ENCODE data around the gene ZNF692.

The ZNF692 gene

DNA sequence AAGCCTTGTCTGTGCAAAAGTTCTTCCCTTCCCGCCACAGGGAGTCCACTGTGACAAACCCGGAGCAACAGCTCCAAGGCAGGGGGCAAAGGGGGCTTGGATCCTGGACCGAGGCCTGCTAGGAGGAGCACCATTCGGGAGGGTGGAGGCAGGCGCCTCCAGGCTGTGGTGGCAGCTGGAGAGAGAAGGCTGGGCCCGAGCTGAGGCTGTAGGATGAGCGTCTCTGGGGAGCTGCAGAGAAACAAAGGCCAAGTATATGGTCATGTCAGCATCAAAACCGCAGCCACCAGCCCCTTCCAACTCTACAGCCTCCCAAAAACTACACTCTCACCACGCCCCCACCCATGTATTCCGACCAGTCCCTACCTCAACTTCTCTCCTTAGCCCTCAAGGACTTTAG, 33.7 kb downstream of the ZNF692 start:
- no peak for DNase-seq (ENCODE audit: low read depth in 2 of 2)

DNA sequence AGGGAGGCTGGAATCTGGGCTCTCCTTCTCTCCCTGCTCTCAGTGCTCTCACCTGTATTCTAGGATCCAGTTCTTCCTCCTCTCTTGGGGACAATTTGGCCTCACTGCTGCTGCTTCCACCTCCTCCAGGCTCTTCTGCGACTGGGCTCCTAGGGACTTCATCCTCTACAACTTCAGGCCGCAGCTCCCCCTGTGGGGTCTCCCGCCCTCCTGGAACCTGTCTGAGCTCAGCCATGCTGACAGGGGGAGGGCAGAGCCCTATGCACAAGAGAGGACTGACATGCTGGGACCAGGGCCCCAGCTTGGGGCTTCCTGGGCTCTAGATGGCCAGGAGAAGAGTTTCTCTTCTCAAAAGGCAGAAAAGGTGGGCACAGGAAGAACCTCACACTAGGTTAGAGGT, 34.2 kb downstream of the ZNF692 start:
- DNase-seq (ENCODE audit: low read depth in 2 of 2), result no peak

DNA sequence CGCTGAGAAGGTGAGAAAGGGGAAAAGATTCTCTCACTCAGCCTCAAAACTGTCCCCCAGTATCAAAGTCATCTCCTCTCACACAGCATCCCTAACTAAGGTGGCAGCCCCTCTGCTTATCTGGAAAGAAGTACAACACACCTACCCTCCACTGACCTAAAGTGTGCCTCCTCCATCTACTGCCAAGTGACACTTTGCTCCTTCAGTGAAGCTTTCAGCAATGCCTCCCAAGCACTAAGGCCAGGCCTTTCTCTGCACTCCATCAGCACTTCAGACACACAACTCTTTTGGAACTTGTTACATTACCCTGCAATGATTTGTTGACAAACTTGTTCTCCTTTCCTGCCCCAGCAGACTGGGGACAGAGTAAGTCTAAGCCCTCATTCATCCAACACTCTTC, 34.6 kb downstream of the ZNF692 start:
- DNase-seq (ENCODE audit: low read depth in 2 of 2), result no peak

DNA sequence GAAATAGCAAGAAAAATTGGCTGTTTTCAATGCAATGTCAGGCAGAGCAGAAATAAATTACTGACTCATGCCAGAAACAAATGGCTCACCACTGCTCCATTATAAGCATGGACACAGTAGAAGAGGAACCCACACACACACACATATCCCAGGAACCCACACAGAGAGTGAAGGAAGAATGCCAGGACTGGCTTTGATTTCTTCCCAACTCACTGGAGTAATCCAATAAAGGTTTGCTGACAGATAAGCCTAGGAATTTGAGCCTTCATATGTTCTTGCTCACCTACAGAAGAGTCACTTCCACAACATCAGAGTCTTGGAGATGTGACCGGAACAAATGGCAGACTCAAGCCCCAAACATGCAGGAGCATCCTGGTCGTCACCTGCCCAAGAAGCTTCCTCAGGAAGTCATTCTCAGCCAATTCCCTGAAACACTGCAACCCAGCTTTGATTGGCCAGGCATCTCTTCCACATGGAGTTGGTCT, 35.3 kb downstream of the ZNF692 start:
- DNase-seq (ENCODE audit: low read depth in 2 of 2), result no peak

DNA sequence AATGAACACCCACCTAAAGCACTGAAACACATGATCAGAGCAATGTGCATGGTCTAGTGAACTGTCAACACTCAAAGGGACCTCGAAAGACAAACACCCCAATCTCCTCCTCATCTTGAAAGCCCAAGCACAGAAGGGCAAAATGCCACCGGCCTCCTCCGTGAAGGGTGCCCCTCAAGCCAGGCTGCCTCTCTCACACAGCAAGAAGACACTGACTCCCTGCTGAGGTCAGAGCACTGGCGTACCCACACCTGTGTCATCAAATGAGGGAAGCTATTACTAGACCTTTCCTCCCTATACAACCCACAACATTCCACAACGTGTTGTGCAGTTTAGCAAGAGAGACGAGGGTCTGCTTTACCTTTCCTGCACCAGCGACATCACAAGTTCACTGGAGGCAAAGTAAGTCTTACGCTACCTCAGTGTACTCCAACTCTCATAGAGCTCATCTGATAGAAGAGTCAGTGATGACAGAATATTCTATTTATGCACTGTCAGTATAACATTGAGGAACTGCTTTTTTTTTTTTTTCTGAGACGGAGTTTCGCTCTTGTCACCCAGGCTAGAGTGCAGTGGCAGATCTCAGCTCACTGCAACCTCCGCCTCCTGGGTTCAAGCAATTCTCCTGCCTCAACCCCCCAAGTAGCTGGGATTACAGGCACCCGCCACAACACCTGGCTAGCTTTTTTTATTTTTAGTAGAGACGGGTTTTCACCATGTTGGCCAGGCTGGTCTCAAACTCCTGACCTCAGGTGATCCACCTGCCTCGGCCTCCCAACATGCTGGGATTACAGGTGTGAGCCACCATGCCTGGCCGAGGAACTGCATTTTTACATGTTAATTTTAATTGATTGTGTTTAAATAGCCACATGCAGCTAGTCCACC, 36.5 kb downstream of the ZNF692 start:
- DNase-seq (ENCODE audit: low read depth in 2 of 2), result no peak

DNA sequence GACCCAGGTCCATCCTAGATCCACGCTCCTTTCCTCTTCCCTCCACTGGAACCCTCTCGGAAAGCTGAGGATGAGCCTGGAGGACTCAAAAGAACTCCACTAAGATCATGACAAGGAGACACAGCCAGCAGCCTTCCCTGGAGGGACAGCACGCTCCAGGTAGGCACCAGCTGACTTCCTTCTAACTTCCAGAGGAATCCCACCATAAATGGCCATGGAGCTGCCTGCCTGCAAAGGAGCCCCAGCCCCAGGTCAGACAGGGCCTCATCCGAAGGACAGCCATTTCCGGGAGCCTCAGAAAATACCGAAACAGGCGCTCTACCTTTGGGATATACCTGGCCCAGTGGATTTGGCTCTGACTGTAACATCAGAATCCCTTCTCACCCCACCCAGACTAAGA, 37.2 kb downstream of the ZNF692 start:
- no peak for DNase-seq (ENCODE audit: low read depth in 2 of 2)

DNA sequence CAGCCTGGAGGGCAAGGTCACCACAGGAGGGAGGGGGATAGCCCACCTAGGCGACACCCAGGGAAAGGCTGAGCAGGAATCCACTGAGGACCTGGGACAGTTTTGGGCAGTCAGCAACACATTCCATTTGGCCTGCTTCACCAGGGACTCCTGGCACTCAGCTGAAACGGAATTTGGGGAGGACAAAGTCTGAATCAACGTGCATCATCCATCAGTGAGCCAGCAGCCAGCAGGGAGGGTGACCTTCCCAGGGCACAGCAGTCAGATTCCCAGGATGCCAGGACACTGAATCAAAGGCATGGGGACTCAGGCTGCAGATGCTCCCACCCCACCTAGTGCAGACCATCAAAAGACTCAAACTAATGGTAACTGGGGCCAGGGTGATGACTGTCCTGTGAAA, 37.8 kb downstream of the ZNF692 start:
- DNase-seq (ENCODE audit: low read depth in 2 of 2), result no peak

DNA sequence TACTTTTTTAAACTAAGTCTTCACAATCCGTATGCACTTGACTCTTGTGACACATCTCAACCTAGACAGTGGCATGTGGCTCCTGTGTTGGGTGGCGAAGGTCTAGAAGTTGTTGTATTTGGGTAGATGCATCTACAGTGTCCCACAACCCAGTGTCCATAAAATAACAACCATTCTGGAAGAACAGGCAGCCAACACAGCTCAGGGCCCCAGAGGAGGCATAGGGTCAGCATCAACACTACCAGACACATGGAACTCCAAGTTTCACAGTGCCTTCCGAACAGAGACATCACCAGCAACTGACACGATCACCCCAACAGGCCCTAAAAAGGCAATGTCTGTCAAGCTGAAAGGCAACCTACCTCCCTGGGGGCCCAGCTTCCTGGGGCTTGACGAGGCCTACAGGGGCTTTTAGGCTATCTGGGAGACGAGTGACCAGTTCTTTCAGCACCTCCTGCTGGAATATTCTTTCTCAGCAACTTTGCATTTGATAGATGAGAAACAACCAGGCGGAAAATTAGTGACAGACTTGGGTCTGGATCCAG, 38.8 kb downstream of the ZNF692 start:
- DNase-seq (ENCODE audit: low read depth in 2 of 2), result no peak

DNA sequence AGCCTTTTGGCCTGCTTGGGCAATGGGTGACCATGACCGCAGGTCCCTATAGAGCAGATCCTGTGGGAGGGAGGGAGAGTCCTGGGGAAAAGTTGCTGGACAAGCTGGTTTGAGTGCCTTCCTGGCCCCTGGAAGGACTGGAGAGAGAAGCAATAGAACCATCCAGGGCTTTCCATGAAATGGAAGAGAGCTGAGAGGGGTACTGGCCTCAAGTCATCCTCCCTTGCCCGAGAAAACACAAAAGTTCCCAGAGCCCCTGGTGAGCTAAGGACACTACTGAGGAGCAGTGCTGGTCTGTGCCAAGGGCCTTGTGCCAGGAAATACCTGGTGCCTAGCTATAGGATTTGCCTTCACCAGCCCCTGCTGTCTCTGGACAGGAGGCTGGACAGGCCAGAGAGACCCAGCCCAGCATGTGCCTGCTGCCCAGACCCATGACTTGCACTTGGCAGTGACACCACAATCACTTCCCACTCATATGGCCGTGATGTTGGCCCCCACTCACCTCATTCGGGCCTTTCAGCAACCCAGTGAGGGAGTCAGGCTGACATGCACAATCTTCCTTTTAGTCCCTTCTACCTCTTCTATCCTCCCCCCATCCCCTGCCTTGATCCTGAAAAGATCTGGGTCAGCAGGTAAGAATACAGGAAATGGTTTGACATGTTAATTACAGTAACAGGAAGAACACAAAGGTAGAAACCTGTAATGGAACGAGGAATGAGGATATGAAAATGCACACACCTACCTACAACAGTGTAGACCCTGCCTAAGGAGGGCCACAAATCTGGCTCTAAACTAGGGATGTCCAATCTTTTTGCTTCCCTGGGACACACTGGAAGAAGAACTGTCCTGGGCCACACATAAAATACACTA, 40.1 kb downstream of the ZNF692 start:
- DNase-seq (ENCODE audit: low read depth in 2 of 2), result no peak

DNA sequence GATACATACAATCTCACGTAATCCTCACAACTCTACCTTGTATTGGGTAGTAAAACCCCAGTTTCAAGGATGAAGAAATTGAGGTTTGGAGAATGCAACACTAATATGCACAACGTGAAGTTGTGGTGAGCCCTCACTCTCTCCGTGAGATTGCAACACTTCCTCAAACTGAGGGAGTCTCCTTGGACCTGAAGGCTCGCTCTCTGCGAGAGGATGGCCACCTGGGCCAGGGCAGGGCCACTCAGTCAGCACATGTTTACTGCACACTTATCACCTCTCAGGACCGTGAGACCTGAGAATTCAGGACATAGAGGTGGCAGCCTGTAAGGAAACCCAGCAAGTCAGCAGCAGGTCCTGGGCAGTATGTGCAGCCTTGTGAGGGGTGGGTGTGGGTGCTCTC, 41.8 kb downstream of the ZNF692 start:
- no peak for DNase-seq (ENCODE audit: low read depth in 2 of 2)

DNA sequence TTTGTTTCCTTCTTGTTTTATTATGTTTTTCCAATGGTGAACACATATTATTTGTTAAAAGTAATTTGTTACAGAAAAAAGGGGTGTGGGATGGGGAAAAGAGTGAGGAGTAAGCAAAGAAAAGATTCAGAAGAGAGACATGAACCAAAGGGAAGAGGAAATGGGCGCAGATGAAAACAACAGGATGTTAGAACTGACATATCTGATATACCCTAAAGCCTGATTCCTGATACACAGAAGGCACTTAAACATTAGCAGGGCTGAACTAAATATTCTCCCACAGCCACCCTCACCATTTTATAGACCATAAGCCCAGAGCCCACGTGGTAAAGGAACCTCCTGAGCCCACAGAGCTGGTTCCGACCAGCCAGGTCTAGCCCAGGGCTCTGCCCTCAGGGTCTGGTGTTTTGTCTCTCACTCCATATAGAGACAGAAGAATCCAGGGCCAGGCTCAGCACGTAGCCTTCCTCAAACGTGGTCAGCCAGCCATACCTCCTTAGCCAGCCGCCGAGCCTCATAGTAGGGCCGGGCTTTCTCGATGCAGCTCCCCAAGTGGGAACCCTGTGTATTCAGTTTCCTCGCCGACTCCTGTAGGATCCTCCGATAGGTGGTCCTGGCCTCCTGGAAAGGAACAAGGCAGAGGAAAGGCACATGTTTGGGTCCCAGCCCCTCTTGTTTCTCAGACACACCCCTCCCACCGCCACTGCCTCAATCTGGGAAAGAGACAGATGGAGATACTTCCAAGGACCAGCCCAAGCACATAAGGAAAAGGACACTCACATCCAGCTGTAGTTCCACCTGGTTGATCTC, 42.6 kb downstream of the ZNF692 start:
- DNase-seq (ENCODE audit: low read depth in 2 of 2), result no peak

DNA sequence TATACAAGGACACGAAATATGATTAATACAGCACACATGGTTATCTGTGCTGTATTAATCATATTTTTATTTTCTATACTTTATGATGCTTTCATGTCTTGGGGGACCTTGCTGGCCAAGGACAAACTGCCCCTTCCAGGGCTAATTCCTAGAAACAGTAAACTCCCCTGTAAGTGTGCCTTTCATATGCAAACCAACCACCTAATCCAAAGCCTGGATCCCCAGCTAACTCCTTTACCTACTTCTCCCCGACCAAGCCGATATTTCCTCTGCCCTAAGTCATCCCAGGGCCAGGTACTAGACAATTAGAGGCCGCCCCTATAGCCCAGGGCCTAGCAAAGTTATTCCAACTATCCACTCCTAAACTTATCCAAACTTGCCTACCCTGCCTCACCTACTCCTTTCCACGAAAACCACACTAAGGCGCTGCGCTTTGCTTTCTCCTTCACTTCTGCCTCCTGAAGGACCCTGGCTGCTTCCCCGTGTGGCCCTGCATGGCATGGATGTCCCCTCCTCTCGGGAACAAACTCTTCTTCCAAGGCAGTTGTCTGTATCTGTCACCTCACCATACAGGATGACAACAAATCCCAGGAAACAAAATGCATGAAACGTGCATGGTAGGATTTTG, 43.4 kb downstream of the ZNF692 start:
- DNase-seq (ENCODE audit: low read depth in 2 of 2), result no peak

DNA sequence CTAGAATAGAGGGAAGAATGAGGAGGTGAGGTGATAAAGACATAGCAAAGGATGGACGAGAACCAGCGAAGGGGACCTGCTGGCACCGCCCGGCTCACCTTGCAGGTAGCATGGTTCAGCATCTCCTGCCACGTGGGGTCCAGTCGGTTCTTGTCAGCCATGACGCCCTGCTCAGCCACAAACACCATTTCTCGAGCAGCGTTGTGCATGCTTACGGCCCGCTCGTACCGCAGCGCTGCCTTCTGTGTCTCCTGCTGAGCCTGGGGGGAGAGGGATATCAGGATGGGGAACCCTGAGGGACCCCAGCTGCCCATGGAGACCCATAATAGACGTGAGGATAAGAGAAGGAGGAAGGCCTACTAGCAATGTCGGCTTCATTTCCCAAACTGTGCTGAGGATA, 44.5 kb downstream of the ZNF692 start:
- no peak for DNase-seq (ENCODE audit: low read depth in 2 of 2)

DNA sequence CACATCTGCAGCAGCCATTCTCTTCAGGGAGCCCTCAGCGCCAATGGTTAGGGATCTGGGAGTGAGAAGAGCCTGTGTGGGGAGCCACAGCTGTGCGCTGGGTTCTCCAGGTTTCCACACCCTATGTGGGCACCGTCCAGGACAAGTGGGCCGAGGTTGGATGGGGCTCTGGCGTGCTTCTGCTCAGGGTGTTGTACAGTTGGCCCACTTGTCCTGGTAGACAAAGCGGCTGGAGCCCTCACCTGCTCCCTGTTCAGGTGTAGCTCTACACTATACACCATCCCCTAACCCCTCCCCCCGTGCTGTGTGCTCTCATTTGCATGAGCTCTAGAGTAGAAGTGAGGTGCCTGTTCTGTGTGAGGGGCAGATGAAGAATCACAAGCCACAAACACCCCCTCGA, 45.3 kb downstream of the ZNF692 start:
- no peak for DNase-seq (ENCODE audit: low read depth in 2 of 2)

DNA sequence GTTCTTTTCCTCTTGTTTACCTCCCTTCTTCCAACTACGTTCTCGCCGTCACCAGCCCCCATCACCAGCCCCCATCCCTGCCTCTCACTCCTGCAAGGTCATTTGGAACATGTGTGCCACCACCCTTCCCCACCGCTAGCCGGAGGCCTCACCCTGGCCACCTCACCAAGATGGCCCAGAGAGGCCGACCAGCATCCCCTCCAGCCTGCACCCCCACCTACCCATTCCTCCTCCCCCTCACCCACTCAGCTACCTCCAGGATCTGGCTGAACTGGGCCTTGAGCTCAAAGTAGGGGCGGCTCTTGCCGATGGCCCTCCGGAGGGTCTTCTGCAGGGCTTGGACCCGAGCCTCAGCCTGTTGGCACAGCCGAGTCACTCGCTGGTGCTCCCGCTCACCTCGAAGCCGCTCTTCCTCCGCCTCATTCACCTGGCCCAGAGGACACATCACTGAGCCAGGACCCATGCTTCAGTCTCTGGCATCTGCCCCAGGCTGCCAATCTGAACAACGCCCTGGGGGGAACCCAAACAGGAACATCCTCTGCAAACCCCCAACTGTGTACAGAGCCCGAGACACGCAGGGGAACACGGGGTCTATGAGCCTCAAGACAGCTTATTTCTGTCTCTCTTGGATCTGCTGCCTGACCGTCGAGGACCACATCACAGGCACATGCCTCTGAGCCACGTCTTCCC, 46.0 kb downstream of the ZNF692 start:
- DNase-seq (ENCODE audit: low read depth in 2 of 2), result no peak

DNA sequence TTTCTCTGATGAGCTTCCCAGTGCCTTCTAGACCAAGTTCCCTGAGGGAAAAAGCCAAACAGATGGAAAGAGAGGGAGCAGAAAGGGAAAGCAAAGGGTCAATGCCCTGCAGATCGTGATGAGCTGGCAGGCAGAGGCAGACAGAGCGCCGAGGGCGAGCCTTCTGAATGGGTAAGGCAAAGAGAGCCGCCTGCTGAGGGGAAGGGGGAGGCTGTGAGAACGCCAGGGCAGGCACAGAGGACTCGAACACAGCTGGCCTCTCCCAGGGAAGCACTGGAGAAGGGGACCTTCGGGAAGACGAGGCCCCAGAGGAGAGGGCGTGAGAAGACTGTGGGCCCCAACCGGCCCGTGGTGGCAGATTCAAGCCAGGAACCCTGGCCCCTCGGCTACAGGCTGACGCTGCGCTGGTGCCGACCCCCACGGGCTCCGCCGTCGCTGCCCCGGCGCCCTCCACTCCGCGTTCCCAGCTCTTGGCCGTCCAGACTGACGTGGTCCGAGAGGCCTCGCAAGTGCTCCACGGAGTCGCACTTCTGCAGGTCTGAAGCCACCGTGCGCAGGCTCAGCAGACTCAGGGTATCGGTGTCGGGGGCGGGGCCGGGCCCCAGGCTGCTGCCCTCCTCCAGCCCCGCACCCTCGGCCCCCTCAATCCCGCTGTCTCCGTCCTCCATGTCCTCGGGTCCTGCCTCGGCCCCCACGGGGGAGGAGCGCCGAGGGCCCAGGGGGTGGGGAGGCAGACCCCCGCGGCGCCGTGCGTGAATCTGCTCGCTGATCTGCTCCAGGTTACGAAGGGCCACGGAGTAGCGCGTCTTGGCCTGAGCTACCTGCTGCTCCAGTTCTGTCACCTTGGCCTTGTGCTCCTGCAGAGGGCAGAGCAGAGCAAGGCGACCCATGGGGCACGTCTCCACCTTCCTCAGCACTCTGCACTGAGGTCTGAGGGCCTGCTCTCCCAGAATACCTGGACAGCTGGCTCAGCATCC, 47.1 kb downstream of the ZNF692 start:
- no peak for DNase-seq (ENCODE audit: low read depth in 2 of 2)

DNA sequence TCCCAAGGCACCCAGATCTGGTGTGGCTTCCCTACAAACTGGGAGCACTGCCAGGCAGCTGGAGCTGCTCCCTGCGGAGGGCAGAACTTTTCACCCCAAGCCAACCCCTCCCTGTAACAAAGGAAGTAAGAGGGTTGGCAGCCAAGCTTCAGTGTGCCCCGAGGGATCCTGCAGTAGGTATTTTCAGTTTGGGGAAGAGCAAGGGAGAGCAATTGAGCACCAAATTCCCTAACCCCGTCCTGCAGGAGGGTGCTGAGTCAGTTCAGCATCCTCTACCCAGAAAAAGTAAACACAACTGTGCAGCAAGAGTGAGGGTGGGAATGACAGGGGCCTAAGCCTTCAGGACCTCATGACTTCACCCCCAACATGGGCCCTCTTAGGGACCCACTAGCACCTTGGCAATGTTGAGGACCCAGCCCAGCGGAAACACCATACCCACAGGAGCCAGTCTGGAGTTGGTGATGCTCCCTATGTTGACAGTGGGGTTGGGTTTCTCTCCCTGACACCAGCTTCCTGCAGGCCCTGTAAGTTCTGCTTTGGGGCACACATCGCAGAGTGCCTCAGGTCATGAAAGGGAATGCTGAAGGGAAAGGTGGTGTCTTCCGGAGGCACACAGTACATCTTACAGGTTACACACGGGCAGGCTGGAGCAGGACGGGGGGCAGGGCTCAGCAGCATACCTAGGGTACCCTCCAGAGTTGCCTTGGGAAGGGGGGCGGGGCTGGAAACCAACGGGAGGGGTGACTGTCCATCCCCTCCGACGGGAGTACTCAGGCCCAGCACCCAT, 48.0 kb downstream of the ZNF692 start:
- DNase-seq (ENCODE audit: low read depth in 2 of 2), result no peak

DNA sequence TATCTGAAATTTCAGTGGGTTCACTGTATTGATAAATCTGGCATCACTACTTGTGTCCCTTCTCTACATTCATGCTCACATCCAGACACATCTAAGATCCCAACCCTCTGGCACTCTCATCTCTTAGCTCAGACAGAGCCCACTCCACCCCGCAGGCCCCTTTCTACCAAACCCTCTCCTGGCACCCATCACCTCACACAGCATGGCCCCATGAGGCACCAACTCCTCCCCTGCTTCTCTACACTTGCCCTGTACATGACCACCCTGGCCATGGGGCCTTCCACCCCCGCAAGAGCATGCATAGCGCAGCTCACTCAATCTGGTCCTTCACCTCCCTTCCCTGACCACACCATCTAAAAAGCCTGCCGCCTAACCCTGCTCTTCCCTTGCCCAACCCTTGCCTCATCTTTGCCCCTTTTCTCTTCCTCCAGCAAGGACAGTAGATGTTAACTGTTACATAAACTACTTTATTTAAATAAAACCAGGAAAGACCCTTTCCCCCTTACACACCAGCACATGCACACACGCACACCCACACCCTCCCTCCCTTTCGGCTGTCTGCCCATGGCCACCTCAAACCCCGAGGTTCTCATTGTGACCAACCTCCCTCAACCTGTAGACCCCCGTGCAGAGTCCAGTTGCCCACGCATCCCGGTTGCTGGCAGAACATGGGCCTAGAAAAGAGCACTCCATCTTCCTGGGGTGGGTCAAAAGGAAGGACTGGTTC, 48.7 kb downstream of the ZNF692 start:
- DNase-seq (ENCODE audit: low read depth in 2 of 2), result no peak
